T-helper 22 cell (primary cell): ENCODE measurements around the gene PRKAB1.

ENCODE experiments used
- DNase-seq: peaks from one replicate; pipeline ENCODE4 v3.0.0-alpha.2; 2020; ENCODE audit warnings: low read depth

The PRKAB1 gene

DNA sequence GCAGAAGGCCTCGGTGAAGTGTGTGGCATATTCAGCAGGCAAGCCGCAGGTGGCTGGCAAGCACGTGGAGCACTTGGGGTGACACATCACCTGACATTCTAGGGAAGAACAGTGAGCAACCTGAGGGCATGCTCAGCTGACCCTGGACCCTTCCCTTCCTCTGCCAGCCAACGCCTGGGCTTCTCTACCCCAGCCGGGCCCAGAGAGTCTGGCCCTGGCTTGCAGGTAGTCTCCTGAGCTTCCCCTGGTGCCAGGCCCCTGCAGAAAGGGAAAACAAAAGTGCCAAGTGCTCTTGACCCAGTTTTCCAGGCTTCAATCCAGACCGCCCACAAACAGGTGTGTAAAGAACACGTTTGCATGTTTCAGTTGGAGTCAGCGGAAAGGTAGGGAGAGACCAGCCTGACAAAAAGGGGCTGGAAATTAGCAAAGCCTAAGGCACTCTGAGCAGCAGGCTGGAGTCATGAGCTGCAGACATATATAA, 45.7 kb downstream of the PRKAB1 start:
- no peak for DNase-seq

DNA sequence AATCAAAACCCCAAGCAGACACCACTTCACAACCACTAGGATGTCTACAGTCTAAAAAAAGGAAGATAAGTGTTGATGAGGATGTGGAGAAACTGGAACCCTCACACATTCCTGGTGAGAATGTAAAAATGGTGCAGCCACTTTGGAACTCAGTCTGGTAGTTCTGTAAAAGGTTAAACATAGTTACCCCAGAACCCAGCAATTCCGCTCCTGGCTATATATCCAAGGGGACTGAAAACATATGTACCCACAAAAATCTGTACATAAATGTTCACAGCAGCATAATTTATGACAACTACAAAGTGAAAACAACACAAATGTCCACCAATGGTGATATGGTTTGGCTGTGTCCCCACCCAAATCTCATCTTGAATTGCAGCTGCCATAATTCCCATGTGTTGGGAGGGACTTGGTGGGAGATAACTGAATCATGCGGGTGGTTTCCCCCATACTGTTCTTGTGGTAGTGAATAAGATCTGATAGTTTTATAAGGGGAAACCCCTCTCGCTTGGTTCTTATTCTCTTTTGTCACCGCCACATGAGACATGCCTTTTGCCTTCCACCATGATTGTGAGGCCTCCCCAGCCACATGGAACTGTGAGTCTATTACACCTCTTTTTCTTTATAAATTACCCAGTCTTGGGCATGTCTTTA, 46.8 kb downstream of the PRKAB1 start:
- DNase-seq, result no peak

DNA sequence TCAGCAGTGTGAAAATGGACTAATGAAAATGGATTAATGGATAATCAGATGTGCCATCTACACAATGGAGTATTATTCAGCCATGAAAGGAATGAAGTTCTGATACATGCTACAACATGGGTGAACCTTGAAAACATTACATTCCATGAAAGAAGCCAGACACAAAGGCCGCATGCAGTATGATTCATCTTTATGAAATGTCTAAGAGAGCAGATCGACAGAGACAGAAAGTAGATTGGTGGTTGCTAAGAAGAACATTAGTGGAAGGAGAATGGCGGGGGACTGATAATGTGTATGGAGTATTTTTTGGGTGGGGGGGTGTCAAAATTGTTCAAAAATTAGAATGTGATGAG, 47.3 kb downstream of the PRKAB1 start:
- no peak for DNase-seq

DNA sequence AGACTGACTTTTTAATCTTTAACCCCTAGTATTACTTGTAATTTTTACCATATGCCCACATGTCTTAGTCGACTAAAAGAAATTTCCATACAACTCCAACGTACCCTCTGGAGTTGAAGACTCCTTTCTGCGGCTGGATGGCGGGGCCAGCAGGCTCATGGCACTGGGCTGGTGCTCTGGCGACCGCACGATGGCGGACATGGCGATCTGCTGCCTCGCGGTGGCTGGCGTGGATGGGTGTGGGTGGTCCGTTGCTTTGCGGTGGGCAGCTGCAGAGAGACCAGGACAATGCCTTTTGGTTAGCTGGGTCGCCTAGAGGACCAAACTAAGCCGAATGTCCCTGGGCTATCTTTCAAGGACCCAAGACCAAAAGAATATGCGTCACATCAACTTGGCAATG, 50.2 kb downstream of the PRKAB1 start:
- no peak for DNase-seq

DNA sequence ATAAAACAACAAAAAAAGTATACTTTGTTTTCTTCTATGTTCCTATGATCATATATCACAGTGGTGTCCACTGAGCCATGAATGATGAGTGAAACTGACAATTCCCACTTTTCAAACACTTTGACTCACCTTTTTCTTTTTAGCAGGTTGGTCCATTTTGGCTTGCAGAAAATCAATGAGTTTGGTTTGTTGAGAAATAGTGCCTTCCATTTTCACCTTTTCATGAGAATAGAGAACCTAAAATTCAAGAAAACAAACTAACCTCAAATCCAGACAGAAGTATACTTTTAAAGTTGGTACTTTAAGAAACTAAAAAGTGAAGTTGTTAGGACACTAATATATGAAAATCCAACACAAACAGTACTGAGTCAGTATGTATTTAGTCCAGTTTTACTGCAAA, 52.4 kb downstream of the PRKAB1 start:
- DNase-seq, result no peak

DNA sequence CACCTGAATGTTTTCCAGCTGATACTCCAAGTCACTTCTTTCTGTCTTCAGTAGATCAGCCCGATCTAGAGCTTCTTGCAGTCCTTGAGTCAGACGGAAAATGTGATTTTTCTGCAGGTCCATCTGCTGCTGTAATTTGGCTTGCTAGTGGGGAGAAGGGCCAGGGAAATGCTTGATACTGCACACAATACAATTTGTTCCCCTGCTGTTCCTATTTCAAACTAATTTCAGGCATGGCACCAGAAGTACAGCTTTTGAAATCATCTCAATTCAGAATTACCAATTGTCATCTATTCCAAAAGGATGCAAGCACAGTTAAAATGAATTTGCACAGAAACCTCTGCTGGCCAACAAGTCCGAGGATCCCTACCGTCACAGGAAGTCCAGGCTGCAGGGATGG, 53.4 kb downstream of the PRKAB1 start:
- no peak for DNase-seq

DNA sequence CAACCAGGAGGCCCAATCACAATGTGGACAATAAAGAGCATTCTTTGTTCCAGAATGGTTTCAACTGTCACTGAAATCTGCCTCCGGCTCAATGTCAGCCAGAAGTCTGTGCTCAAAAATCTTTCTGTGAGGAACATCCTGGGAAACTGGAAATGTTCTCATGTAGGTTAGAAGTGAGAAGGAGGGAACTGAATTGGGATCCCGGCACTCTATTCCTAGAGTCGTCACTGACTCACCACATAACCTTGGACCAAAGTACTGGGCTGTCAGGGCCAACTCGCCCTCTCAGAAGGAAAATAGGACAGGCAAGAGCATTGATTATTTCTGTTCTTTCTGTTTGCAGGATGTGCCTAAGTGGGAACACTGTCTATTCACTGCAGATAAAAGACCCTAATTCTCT, 57.6 kb downstream of the PRKAB1 start:
- no peak for DNase-seq

DNA sequence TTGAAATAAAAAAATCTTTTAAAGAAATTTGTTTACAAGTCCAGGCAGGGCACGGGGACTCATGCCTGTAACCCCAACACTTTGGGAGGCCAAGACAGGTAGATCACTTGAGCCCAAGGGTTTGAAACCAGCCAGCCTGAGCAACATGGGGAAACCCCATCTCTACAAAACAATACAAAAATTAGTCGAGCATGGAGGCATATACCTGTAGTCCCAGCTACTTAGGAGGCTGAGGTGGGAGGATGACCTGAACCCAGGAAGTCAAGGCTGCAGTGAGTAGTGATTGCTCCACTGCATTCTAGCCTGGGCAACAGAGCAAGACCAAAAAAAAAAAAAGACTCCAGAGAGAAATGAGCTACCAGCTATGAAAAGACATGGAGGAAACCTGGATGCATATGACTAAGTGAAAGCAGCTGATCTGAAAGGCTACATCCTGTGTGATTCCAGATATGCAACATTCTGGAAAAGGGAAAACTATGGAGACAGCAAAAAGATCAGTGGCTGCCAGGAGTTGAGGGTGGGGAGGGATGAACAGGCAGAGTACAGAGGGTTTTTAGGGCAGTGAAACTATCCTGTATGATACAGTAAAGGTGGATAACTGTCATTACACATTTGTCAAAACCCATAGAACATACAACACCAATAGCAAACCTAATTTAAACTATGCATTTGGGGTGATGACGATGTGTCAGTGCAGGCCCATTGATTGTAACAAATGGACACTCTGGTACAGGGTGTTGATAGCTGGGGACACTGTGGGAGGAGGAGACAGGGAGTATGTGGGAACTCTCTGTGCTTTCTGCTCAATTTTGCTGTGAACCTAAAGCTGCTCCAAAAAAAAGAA, 59.9 kb downstream of the PRKAB1 start:
- no peak for DNase-seq

DNA sequence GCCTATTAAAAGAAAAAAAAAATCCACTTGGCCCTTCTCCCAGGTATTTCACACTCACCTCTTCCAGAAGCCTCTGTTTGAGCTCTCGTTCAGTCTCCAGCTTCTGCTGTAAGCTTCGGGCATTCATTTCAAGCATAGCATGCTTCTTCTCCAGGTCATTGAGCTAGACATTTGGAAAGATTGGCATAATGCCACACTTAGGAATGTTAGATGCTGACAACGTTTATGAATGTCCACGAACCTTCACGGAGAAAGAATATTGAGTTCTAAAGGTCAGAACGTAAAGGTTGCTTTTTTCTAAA, 60.5 kb downstream of the PRKAB1 start:
- DNase-seq, result no peak

DNA sequence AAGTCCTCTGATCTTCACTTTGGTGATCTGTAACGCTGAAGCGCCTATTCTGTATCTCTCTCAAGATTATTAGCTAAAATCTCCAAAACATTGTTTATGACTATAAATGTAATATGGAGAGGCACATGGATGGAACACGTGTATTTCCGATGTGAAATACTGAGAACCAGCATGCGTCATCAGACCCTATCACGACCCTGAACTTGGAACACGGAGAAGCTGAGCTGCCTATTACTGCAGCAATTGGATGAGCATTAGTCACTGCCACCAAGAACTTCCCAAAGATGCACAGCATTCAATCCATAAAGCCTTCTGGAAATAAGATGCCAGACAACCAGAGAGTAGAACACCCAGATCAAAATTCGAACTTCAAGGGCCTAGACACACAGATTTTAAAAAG, 61.9 kb downstream of the PRKAB1 start:
- DNase-seq, result no peak

DNA sequence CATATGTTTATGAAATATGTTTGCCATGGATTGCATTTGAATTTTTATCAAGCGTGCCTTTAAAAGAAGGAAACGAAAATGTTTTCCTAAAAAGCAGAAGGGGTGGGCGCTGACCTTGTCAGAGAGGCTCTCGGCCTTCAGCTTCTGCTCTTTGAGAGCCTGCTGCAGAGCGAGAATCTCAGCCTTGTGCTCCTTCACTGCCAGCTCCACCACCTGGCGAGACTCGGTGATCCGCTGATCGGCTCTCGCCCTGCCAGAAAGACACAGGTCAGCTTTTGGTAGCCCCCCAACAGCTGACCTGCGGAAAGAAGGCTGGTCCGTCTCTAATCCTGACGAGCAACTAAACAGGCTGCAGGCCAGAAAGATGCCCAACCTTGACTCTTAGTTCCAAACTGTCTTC, 62.4 kb downstream of the PRKAB1 start:
- DNase-seq, result no peak
